HEK293 (cell line): ENCODE data around the gene RHBG.

ENCODE experiments used
- CTCF ChIA-PET: fragments of 350-600 bp; formaldehyde crosslinking; extraction: SDS; loops from one replicate; lab custom pipeline; 2021; ENCODE audit warnings: antibody characterized with exemption; lab: Yijun Ruan, JAX
- POLR2A ChIA-PET: fragments of 300-600 bp; formaldehyde crosslinking; extraction: SDS; loops from one replicate; lab custom pipeline; 2020; ENCODE audit warnings: antibody characterized with exemption, inconsistent platforms; lab: Yijun Ruan, JAX
- H3K27ac ChIP-seq: fragments of 200-500 bp; sonication (Bioruptor generic); 2 replicates; pipeline ENCODE4 v1.5.1; 2014; ENCODE audit warnings: low read depth, low read length, control low read depth, inconsistent platforms; ENCODE audit errors: extremely low read depth
- H3K36me3 ChIP-seq, 2 experiments: fragments of 200-500 bp in 1 of 2; sonication (Bioruptor generic) in 1 of 2; 1 replicate in 1 of 2; 2 replicates in 1 of 2; pipeline ENCODE4 v1.5.1; 2014 to 2017; ENCODE audit warnings: inconsistent platforms in 2 of 2, low read length in 2 of 2; ENCODE audit not compliant: control insufficient read depth in 2 of 2, insufficient read depth in 1 of 2
- H3K4me1 ChIP-seq: fragments of 200-500 bp; sonication (Bioruptor generic); 2 replicates; pipeline ENCODE4 v1.5.1; 2014; ENCODE audit warnings: mild to moderate bottlenecking, low read length, inconsistent platforms; ENCODE audit not compliant: control insufficient read depth, insufficient read depth
- H3K4me3 ChIP-seq: 2 replicates; pipeline ENCODE4 v1.5.1; 2011; ENCODE audit warnings: low read depth, mild to moderate bottlenecking, control low read depth, low read length, moderate library complexity
- H3K9me3 ChIP-seq: fragments of 200-500 bp; sonication (Bioruptor generic); 2 replicates; pipeline ENCODE4 v1.5.1; 2014; ENCODE audit warnings: low read depth, low read length, inconsistent platforms; ENCODE audit not compliant: control insufficient read depth, insufficient read depth
- EGR2 ChIP-seq: fragments of 450-650 bp; formaldehyde crosslinking; IDR thresholded peaks from 2 replicates; pipeline ENCODE4 v1.5.1; 2016; ENCODE audit warnings: low read depth, missing biosample characterization, missing genetic modification characterization
- FEZF1 ChIP-seq: fragments of 450-650 bp; formaldehyde crosslinking; IDR thresholded peaks from 2 replicates; pipeline ENCODE4 v1.5.1; 2016; ENCODE audit warnings: missing biosample characterization, missing genetic modification characterization
- INSM2 ChIP-seq: fragments of 450-650 bp; formaldehyde crosslinking; IDR thresholded peaks from 2 replicates; pipeline ENCODE4 v1.5.1; 2016; ENCODE audit warnings: missing biosample characterization, missing genetic modification characterization
- PRDM1 ChIP-seq: fragments of 450-650 bp; formaldehyde crosslinking; IDR thresholded peaks from 2 replicates; pipeline ENCODE4; 2016; ENCODE audit warnings: missing biosample characterization, missing genetic modification characterization
- PRDM4 ChIP-seq: fragments of 450-650 bp; formaldehyde crosslinking; IDR thresholded peaks from 2 replicates; pipeline ENCODE4 v1.5.1; 2017; ENCODE audit warnings: missing biosample characterization, missing genetic modification characterization
- RBAK ChIP-seq: fragments of 450-650 bp; formaldehyde crosslinking; IDR thresholded peaks from 2 replicates; pipeline ENCODE4 v1.5.1; 2016; ENCODE audit warnings: missing biosample characterization, missing genetic modification characterization
- REPIN1 ChIP-seq: fragments of 450-650 bp; formaldehyde crosslinking; IDR thresholded peaks from 2 replicates; pipeline ENCODE4 v1.5.1; 2017; ENCODE audit warnings: missing biosample characterization, missing genetic modification characterization, low read depth
- ZBTB11 ChIP-seq: fragments of 450-650 bp; formaldehyde crosslinking; conservative IDR thresholded peaks from 2 replicates; pipeline ENCODE4 v1.5.1; 2016; ENCODE audit warnings: low read depth, missing biosample characterization, missing genetic modification characterization
- ZBTB17 ChIP-seq: fragments of 450-650 bp; formaldehyde crosslinking; IDR thresholded peaks from 2 replicates; pipeline ENCODE4 v1.5.1; 2016; ENCODE audit warnings: missing biosample characterization, missing genetic modification characterization
- ZBTB48 ChIP-seq: fragments of 450-650 bp; formaldehyde crosslinking; IDR thresholded peaks from 2 replicates; pipeline ENCODE4 v1.5.1; 2016; ENCODE audit warnings: missing biosample characterization, missing genetic modification characterization
- ZFHX2 ChIP-seq: fragments of 450-650 bp; formaldehyde crosslinking; conservative IDR thresholded peaks from 2 replicates; pipeline ENCODE4 v1.5.1; 2016; ENCODE audit warnings: missing biosample characterization, missing genetic modification characterization
- ZFP3 ChIP-seq: fragments of 450-650 bp; formaldehyde crosslinking; IDR thresholded peaks from 2 replicates; pipeline ENCODE4 v1.5.1; 2016; ENCODE audit warnings: low read depth, missing biosample characterization, missing genetic modification characterization
- ZFP37 ChIP-seq: fragments of 450-650 bp; formaldehyde crosslinking; IDR thresholded peaks from 2 replicates; pipeline ENCODE4 v1.5.1; 2016; ENCODE audit warnings: missing biosample characterization, missing genetic modification characterization
- ZNF169 ChIP-seq: fragments of 450-650 bp; formaldehyde crosslinking; IDR thresholded peaks from 2 replicates; pipeline ENCODE4 v1.5.1; 2016; ENCODE audit warnings: missing biosample characterization, missing genetic modification characterization
- ZNF184 ChIP-seq: fragments of 450-650 bp; IDR thresholded peaks from 2 replicates; pipeline ENCODE4 v1.5.1; 2018; ENCODE audit warnings: missing biosample characterization, mild to moderate bottlenecking, missing genetic modification characterization
- ZNF24 ChIP-seq: fragments of 450-650 bp; formaldehyde crosslinking; IDR thresholded peaks from 2 replicates; pipeline ENCODE4 v1.5.1; 2016; ENCODE audit warnings: missing biosample characterization, missing genetic modification characterization
- ZNF26 ChIP-seq: fragments of 450-650 bp; formaldehyde crosslinking; IDR thresholded peaks from 2 replicates; pipeline ENCODE4 v1.5.1; 2016; ENCODE audit warnings: missing biosample characterization, missing genetic modification characterization
- ZNF398 ChIP-seq: fragments of 450-650 bp; formaldehyde crosslinking; IDR thresholded peaks from 2 replicates; pipeline ENCODE4 v1.5.1; 2017; ENCODE audit warnings: missing biosample characterization, missing genetic modification characterization
- ZNF561 ChIP-seq: fragments of 450-650 bp; IDR thresholded peaks from 2 replicates; pipeline ENCODE4 v1.5.1; 2018; ENCODE audit warnings: missing biosample characterization, missing genetic modification characterization, borderline replicate concordance
- ZNF571 ChIP-seq: fragments of 450-650 bp; formaldehyde crosslinking; IDR thresholded peaks from 2 replicates; pipeline ENCODE4 v1.5.0; 2017; ENCODE audit warnings: missing biosample characterization, missing genetic modification characterization
- ZNF585B ChIP-seq: fragments of 450-650 bp; formaldehyde crosslinking; IDR thresholded peaks from 2 replicates; pipeline ENCODE4 v1.5.1; 2016; ENCODE audit warnings: missing biosample characterization, missing genetic modification characterization
- ZNF624 ChIP-seq: fragments of 450-650 bp; formaldehyde crosslinking; IDR thresholded peaks from 2 replicates; pipeline ENCODE4 v1.5.1; 2017; ENCODE audit warnings: missing biosample characterization, missing genetic modification characterization
- ZNF658 ChIP-seq: fragments of 450-650 bp; formaldehyde crosslinking; IDR thresholded peaks from 2 replicates; pipeline ENCODE4; 2016; ENCODE audit warnings: missing biosample characterization, missing genetic modification characterization
- ZNF843 ChIP-seq: fragments of 450-650 bp; formaldehyde crosslinking; IDR thresholded peaks from 2 replicates; pipeline ENCODE4 v1.5.1; 2016; ENCODE audit warnings: missing biosample characterization, missing genetic modification characterization

RHBG gene

GRCh38 chr1:156430303-156430702 is 61.3 kb downstream of the RHBG start:
- ChIA-PET CTCF (interaction anchor here (1.0 to 3.9 kb wide), 4 partner anchors 8 to 45 kb away, joined by 3 to 21 read pairs (median 12); no protein-coding TSS in a partner anchor), POLR2A (interaction anchor here (0.6 kb wide), 1 partner anchor 33 kb away, joined by 4 read pairs; no protein-coding TSS in a partner anchor)
- no peaks in the 10 kb centered on the region for H3K9me3 ChIP-seq
- no peak overlapping the region for H3K27ac ChIP-seq
- no peak overlapping the region for H3K4me3 ChIP-seq
- TF ChIP-seq ZNF561 (tag by site-specific recombination) (no peak), RBAK (tag by site-specific recombination) (no peak), EGR2 (peak; percentile 74), ZBTB17 (tag by site-specific recombination) (peak; percentile 59; the same call in 1 of the 2 replicates), ZNF398 (peak; percentile 78), PRDM4 (tag by site-specific recombination) (no peak), ZBTB48 (peak; percentile 72; the same call in 1 of the 2 replicates), ZFHX2 (tag by site-specific recombination) (peak; percentile 72), ZBTB11 (tag by site-specific recombination) (no peak)
- TF ChIP-seq, all 188 proteins: peak for 5
- no peaks in the 10 kb centered on the region for H3K4me1 ChIP-seq
- H3K36me3 ChIP-seq, result no peaks in the 10 kb centered on the region

GRCh38 chr1:156430866-156431265 is 61.9 kb downstream of the RHBG start:
- H3K4me3 ChIP-seq, result no peak overlapping the region
- no peaks in the 10 kb centered on the region for H3K4me1 ChIP-seq
- H3K36me3 ChIP-seq, result no peaks in the 10 kb centered on the region
- ChIA-PET CTCF (interaction anchor here (0.5 to 3.5 kb wide), 5 partner anchors 9 to 183 kb away, joined by 3 to 44 read pairs (median 3); no protein-coding TSS in a partner anchor), POLR2A (interaction anchor here (0.6 to 0.9 kb wide), 3 partner anchors 9 to 1123 kb away, joined by 3 to 9 read pairs (median 4); partner anchors contain the start of gene FDPS)
- H3K9me3 ChIP-seq, result no peaks in the 10 kb centered on the region
- TF ChIP-seq FEZF1 (tag by site-specific recombination) (no peak), ZNF184 (tag by site-specific recombination) (no peak), PRDM1 (tag by site-specific recombination) (no peak), ZNF169 (no peak), ZNF24 (tag by site-specific recombination) (no peak), ZNF843 (no peak), ZFP37 (no peak), ZNF571 (tag by site-specific recombination) (no peak), INSM2 (no peak), ZNF585B (no peak), ZNF658 (no peak), ZFP3 (tag by site-specific recombination) (no peak), REPIN1 (tag by site-specific recombination) (no peak), ZNF624 (tag by site-specific recombination) (no peak), ZNF26 (tag by site-specific recombination) (no peak)
- H3K27ac ChIP-seq, result no peak overlapping the region
